Vagina (tissue), 2 donors: Measurements from ENCODE around the gene ZSWIM6.

Source experiments
- POLR2A ChIP-seq, 2 donors: fragments of 450-650 bp; IDR thresholded peaks; one replicate each; pipeline ENCODE4 v1.6.1; 2017; ENCODE audit warnings: antibody characterized with exemption in 2 of 2, mild to moderate bottlenecking in 2 of 2, moderate library complexity in 2 of 2
- TF ChIP-seq, protein P1 (sequence below), 3 experiments: fragments of 450-650 bp in 2 of 3; fragments of 200-600 bp in 1 of 3; sonication (generic) in 1 of 3; IDR thresholded peaks; one replicate each; pipeline ENCODE4 v1.5.1; 2017 to 2019; ENCODE audit warnings: antibody characterized with exemption in 3 of 3, mild to moderate bottlenecking in 2 of 3, moderate library complexity in 2 of 3

DNA sequence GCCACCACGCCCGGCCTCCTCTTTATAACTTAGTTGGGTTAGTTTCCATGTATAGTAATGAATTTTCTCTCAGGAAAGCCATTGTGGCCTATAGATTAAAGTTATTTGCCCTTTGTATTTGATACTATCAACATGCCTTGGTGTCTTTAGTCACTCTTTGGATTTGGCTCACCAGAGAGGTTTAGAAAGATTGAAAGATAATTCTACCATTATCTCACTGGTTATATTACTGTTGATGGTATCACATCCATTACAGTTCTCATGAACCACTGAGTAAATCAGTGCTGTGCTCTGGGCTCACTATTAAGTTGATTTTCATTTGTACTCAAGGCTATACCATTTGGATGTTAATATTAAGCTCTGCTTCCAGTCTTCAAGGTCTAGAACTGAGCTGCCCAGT lies 87.0 kb downstream of the ZSWIM6 start:
- TF ChIP-seq, protein P1, sequence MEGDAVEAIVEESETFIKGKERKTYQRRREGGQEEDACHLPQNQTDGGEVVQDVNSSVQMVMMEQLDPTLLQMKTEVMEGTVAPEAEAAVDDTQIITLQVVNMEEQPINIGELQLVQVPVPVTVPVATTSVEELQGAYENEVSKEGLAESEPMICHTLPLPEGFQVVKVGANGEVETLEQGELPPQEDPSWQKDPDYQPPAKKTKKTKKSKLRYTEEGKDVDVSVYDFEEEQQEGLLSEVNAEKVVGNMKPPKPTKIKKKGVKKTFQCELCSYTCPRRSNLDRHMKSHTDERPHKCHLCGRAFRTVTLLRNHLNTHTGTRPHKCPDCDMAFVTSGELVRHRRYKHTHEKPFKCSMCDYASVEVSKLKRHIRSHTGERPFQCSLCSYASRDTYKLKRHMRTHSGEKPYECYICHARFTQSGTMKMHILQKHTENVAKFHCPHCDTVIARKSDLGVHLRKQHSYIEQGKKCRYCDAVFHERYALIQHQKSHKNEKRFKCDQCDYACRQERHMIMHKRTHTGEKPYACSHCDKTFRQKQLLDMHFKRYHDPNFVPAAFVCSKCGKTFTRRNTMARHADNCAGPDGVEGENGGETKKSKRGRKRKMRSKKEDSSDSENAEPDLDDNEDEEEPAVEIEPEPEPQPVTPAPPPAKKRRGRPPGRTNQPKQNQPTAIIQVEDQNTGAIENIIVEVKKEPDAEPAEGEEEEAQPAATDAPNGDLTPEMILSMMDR (IDR thresholded peaks at IDR 0.05), result no peak
- TF ChIP-seq POLR2A (IDR thresholded peaks at IDR 0.05), result no peak
